GM10266 (cell line): ENCODE measurements around the gene FIS1.

Experiments
- DNase-seq: peaks from one replicate; pipeline ENCODE4 v3.0.0; 2012; ENCODE audit errors: extremely low spot score
- TF ChIP-seq, protein P1 (sequence below): IDR thresholded peaks from 2 replicates; pipeline ENCODE4 v1.5.1; 2012; ENCODE audit warnings: mild to moderate bottlenecking, low read depth; ENCODE audit not compliant: control insufficient read depth, insufficient read depth; ENCODE audit errors: missing control alignments

FIS1 gene

DNA sequence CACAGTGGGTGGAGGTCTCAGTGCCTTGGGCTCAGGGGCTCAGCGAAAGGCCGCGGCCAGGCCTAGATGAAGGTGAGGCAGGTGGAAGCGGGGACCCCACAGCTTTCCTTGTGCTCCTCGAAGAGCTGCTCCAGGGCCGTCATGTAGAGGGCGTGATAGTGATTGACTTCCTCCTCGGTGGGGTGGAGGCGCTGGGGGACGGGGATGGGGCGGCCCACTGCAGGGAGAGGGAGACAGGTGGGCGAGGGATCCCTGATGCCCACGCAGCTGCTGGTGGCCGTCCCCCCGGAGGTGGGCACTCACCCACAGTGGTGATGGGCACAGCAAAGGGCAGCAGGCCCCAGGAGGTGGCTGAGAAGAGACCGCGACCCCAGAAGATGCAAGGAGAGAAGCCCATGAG lies 49.0 kb downstream of the FIS1 start:
- TF ChIP-seq, protein P1, sequence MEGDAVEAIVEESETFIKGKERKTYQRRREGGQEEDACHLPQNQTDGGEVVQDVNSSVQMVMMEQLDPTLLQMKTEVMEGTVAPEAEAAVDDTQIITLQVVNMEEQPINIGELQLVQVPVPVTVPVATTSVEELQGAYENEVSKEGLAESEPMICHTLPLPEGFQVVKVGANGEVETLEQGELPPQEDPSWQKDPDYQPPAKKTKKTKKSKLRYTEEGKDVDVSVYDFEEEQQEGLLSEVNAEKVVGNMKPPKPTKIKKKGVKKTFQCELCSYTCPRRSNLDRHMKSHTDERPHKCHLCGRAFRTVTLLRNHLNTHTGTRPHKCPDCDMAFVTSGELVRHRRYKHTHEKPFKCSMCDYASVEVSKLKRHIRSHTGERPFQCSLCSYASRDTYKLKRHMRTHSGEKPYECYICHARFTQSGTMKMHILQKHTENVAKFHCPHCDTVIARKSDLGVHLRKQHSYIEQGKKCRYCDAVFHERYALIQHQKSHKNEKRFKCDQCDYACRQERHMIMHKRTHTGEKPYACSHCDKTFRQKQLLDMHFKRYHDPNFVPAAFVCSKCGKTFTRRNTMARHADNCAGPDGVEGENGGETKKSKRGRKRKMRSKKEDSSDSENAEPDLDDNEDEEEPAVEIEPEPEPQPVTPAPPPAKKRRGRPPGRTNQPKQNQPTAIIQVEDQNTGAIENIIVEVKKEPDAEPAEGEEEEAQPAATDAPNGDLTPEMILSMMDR, result no peak
- DNase-seq, result no peak
